ENCODE results near the gene MRTFB.
"Not testable (repeated sequence)": the region's sequence is repeated elsewhere in the genome, so short reads cannot be mapped to it uniquely, and the experiment has no call there.

MRTFB gene

GRCh38 chr16:14146445-14146844, 75.3 kb downstream of the MRTFB start:
- DNase-seq = no peak

DNA sequence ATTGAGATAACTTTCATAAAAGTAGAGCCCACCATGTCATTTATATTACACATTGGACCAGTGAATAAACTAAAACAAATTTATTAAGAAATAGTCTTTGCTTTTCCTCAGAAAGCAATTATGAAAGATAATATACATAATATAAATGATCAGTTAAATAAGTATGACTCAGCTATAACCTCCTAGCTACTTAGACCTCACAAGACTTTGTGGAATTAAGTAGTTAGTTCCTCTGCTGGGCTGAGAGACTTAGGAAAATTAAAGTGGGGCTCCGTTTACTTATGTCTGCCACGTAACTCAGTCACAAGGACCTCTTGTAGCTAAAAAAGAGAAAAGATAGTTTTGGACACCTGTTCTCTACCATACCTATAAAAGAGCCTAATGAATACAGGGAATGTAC, 76.9 kb downstream of the MRTFB start:
- DNase-seq = no peak

- DNase-seq = no peak
These were observed 77.5 kb downstream of the MRTFB start for GRCh38 chr16:14148569-14148968.

- no peak for DNase-seq
These were observed 79.7 kb downstream of the MRTFB start for GRCh38 chr16:14150796-14151195.

GRCh38 chr16:14151256-14152030, 80.3 kb downstream of the MRTFB start:
- no peak for DNase-seq

GRCh38 chr16:14155572-14156190, 84.6 kb downstream of the MRTFB start:
- DNase-seq = no peak

- DNase-seq = no peak
These were observed 94.0 kb downstream of the MRTFB start for GRCh38 chr16:14164916-14165662.

DNA sequence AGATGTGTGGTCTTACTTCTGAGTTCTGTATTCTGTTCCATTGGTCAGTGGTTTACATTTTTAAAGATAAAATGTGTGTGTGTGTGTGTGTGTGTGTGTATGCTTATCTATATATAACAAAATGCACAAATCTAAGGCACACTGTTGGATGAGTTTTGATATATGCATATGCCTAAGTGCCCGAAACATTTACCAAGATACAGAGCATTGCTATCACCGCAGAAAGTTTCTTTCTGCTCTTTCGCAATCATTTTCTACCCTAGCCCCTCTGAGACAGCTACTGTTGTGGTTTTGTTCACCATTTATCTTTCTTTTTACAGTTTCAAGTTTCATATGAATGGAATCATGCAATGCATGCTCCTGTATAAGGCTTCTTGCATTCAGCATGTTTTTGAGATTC, 97.0 kb downstream of the MRTFB start:
- no peak for DNase-seq

DNA sequence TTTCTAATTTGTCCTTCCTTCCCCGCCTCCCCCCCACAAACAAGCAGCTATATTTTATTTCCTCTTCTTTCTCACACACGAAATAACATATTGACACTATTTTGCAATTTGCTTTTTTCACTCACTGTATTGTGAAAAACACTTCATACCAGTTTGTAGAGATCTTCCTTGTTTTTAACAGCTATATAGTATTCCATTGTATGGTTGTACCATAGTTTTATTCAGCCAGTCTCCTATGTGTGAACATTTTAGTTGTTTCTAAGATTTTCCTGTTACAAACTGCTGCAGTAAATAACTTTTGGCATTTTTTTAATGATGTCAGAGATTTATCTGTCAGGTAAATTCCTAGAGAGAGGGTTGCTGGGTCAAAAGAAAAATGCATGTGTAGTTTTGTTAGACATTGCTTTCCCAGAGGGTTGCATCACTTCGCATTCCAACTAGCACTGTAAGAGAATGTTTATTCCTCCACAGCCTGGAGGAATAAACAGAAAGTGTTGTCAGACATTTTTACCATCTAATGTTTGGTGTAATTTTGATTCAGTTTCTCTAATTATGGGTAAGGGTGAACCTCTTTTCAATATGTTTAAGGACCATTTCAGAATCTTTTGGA, 101.2 kb downstream of the MRTFB start:
- DNase-seq = no peak

DNA sequence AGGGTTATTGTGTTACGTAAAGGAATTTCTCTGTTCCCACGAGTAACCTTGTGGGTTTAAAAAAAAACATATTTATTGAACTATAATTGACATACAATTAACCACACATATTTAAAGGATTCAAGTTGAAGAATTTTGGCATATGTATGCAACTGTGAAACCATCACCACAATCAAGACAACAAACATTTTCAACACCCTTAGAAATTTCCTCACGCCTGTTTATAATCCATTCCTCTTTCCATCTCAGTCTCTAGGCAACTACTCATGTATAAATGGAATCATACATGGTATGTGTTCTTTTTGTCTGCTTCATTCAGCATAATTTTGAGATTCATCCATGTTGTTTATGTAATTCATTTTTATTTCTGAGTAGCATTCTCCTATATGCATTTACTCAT, 104.0 kb downstream of the MRTFB start:
- DNase-seq = no peak

- DNase-seq = no peak
These were observed 106.6 kb downstream of the MRTFB start for GRCh38 chr16:14177704-14178103.

- no peak for DNase-seq
These were observed 108.0 kb downstream of the MRTFB start for GRCh38 chr16:14179116-14179515.

GRCh38 chr16:14180481-14180944, 109.4 kb downstream of the MRTFB start:
- no peak for DNase-seq

DNA sequence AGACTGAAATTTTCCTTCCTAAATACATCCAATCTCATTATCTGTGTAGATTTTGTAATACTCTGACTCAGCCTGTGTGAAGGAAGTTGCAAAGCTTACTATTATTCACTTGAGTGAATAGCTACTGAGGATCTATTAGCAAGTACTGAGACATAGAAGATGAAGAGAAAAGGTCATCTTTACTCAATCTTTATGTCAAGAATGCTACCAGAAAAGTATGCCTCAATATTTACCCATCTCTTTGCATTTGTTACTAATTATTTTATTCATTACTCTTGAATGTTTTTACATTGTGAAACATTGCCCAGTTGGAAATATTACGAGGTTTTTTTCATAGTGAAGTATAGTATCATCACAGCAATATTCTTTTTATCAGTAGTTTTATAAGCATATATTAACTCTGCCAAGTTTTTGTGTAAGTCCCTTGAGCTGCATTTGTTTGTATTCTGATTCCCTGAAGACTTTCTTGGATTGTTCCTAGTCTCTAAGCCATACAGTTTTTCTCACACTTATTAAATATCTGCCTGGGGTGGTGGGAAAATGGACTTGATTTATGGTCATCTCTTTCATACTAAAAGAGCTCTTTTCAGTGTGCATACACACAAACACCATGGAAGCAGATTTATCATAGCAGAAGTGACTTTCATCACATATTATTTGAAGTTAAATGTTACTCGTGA, 110.4 kb downstream of the MRTFB start:
- no peak for DNase-seq

- no peak for DNase-seq
These were observed 111.9 kb downstream of the MRTFB start for GRCh38 chr16:14182999-14183398.

- DNase-seq = not testable (repeated sequence)
These were observed 112.8 kb downstream of the MRTFB start for GRCh38 chr16:14183962-14184361.

- no peak for DNase-seq
These were observed 115.1 kb downstream of the MRTFB start for GRCh38 chr16:14186007-14186794.

GRCh38 chr16:14186795-14187221, 115.7 kb downstream of the MRTFB start:
- DNase-seq = no peak

DNA sequence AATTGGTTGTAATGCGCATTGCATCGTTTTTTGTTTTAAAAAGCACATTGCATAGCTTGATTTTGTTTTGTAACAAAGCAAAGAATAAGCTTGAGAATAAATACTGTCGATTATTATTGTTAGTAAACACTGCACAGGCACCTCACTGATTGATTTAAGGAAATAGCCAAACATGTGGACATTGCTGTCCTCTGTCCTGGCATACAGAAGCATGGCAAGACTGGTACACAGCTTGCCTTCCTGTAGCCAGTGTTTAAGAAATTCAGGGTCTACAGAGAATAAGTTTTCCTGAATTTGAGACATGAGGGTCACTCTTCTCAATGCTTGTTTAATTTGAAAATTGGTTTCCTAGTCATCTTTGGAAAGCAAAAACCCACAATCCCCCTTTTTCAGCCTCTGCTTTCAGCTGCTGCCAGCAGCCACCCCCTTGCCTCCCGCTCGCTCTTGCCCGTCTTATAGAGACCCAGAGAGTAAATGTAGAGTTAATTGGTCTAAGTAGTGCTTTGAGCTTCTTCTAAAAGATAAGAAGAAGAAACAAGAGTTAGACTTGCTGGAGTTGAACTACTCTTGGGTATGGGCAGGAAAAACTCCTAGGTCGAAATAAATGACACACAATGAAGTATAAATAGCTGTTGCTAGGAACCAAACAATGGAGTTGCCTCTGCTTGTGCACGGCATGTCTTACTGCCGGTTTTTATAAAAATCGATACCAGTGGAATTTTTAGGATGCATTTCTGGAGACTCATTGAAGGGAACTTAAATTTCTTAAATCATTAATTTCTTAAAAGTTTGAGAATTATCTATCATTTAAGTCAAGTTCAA, 116.6 kb downstream of the MRTFB start:
- DNase-seq = no peak

DNA sequence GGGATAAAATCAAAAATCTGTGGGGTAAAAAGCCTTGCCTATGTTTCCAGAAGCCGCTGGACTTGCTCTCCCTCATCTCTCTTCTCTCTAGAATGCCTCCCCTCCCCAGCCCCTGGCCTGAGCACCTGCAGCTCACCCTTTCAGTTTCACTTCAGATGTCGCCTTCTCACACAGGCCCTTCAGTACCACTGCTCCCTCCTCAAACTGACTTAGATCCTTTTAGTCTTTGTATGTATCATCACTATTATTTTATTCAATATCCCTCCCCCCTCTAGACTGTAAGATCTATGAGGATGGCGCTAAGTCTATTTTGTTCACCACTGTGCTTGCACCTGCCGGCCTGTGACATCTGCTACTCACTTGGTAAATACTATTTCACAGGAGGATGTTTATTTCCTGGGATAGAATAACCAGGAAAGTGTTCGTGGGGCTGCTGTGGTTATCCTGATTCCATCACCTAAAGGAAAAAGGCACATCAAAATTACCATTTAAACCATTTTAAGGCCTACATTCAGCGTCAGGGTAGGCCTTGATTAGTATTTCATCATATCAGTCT, 122.3 kb downstream of the MRTFB start:
- no peak for DNase-seq

DNA sequence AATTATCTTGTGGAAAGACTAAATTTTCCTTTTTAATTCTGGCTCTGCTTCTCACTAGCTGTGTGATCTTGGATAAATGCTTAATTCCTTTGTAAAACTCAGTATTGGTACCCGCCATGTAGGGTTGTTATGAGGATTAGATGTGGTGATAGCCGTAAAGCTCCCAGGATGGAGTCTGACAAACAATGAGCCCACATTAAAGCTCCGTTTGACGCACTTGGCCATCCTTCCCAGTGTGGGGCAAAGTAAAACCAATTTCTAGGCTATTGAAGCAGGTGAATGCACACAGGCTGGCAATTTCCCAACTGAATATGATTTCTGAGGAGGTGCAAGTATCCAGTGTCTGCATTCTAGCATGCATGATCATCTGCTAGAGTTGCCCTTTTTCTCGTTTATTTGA, 123.6 kb downstream of the MRTFB start:
- no peak for DNase-seq

All from activated CD4-positive, alpha-beta T cell treated with anti-CD3 and anti-CD28 coated beads for 1 hour (primary cell).